CD4-positive, alpha-beta T cell treated with Interleukin-6 for 4 hours (primary cell): ENCODE data around the gene CP.
"Not testable (repeated sequence)": the region's sequence is repeated elsewhere in the genome, so short reads cannot be mapped to it uniquely, and the experiment has no call there.

Experiments used
- DNase-seq: peaks from one replicate; pipeline ENCODE4 v3.0.0-alpha.2; 2020; ENCODE audit warnings: mixed read lengths

CP gene

GRCh38 chr3:149221783-149222517, at the start of gene CP:
Gene CP (minus strand): TSS chr3:149221829. CDS start chr3:149221792, 37 bp downstream.
- DNase-seq: no peak

GRCh38 chr3:149270180-149270579, 48.6 kb upstream of the CP start:
- DNase-seq: no peak

GRCh38 chr3:149269687-149270086, 48.1 kb upstream of the CP start:
- no peak for DNase-seq

- DNase-seq: no peak
Observed at GRCh38 chr3:149267565-149267964, 45.9 kb upstream of the CP start.

GRCh38 chr3:149266736-149267135, 45.1 kb upstream of the CP start:
- no peak for DNase-seq

GRCh38 chr3:149263856-149264255, 42.2 kb upstream of the CP start:
- DNase-seq: no peak

- no peak for DNase-seq
Observed at GRCh38 chr3:149258714-149259113, 37.1 kb upstream of the CP start.

GRCh38 chr3:149258298-149258697, 36.7 kb upstream of the CP start:
- no peak for DNase-seq

- DNase-seq: no peak
Observed at GRCh38 chr3:149252272-149252671, 30.6 kb upstream of the CP start.

GRCh38 chr3:149251186-149251585, 29.6 kb upstream of the CP start:
- DNase-seq: no peak

GRCh38 chr3:149247929-149248691, 26.5 kb upstream of the CP start:
- no peak for DNase-seq

GRCh38 chr3:149247008-149247710, 25.5 kb upstream of the CP start:
- no peak for DNase-seq

- no peak for DNase-seq
Observed at GRCh38 chr3:149245738-149246451, 24.3 kb upstream of the CP start.

- DNase-seq: no peak
Observed at GRCh38 chr3:149243540-149243939, 21.9 kb upstream of the CP start.

- no peak for DNase-seq
Observed at GRCh38 chr3:149239357-149239936, 17.8 kb upstream of the CP start.

- not testable (repeated sequence) for DNase-seq
Observed at GRCh38 chr3:149238268-149238667, 16.6 kb upstream of the CP start.

- DNase-seq: no peak
Observed at GRCh38 chr3:149235599-149236424, 14.2 kb upstream of the CP start.

GRCh38 chr3:149234671-149235245, 13.1 kb upstream of the CP start:
- DNase-seq: no peak

GRCh38 chr3:149233323-149233722, 11.7 kb upstream of the CP start:
- DNase-seq: no peak

- no peak for DNase-seq
Observed at GRCh38 chr3:149231871-149232270, 10.2 kb upstream of the CP start.

- no peak for DNase-seq
Observed at GRCh38 chr3:149227591-149228268, 6.1 kb upstream of the CP start.
